VCaP (cell line): ENCODE results near the gene DRD3.

Source experiments
- H3K27ac ChIP-seq: fragments of 450-650 bp; 2 replicates; pipeline ENCODE4 v1.5.1; 2017
- TF ChIP-seq, protein P1 (sequence below): fragments of 450-650 bp; conservative IDR thresholded peaks from 2 replicates; pipeline ENCODE4 v1.5.1; 2017; ENCODE audit warnings: mild to moderate bottlenecking, moderate library complexity

Gene DRD3

GRCh38 chr3:114122027-114122709, 56.7 kb downstream of the DRD3 start:
- TF ChIP-seq, protein P1, sequence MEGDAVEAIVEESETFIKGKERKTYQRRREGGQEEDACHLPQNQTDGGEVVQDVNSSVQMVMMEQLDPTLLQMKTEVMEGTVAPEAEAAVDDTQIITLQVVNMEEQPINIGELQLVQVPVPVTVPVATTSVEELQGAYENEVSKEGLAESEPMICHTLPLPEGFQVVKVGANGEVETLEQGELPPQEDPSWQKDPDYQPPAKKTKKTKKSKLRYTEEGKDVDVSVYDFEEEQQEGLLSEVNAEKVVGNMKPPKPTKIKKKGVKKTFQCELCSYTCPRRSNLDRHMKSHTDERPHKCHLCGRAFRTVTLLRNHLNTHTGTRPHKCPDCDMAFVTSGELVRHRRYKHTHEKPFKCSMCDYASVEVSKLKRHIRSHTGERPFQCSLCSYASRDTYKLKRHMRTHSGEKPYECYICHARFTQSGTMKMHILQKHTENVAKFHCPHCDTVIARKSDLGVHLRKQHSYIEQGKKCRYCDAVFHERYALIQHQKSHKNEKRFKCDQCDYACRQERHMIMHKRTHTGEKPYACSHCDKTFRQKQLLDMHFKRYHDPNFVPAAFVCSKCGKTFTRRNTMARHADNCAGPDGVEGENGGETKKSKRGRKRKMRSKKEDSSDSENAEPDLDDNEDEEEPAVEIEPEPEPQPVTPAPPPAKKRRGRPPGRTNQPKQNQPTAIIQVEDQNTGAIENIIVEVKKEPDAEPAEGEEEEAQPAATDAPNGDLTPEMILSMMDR: no peak
- no peak overlapping the region for H3K27ac ChIP-seq

- TF ChIP-seq, protein P1: no peak
- no peak overlapping the region for H3K27ac ChIP-seq
Observed at GRCh38 chr3:114120211-114120610, 58.6 kb downstream of the DRD3 start.

DNA sequence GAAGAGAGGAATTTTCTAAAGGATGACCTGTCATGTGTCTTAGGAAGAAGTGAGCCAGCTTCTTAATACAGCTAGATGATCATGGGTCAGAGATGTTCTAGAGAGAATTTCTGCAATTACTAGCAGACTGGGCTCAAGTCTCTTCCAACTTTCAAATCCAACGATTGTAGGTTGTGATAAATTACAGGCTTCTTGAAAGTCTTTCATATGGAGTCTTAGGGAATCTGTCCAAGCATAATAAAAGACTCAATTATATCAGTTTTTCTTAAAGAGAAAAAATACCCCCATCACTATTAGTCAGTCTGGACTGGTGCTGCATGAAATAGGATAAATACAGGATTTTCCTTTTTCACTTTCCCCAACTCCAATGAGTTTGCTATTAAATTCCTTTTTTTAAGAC, 59.1 kb downstream of the DRD3 start:
- TF ChIP-seq, protein P1: no peak
- H3K27ac ChIP-seq: no peak overlapping the region

GRCh38 chr3:114115143-114115542, 63.7 kb downstream of the DRD3 start:
- H3K27ac ChIP-seq: no peak overlapping the region
- TF ChIP-seq, protein P1: no peak

DNA sequence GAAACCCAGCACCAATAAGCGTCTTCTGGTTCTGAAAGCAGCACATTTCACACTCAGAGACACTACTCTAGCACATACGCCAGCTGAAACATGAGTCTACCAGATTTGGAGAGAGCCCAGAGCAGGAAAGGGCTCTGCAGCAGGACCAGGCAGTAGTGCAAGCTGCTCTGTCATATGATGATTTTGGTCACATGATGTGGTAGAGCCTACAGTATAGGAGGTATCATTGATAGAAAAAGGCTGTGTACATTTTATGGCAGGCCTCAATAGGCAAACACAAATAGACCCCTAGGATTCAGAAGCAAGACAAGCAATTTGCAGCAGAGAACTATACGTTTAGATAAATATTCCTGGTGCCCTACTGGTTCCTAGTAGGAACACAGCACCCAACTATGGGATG, 64.1 kb downstream of the DRD3 start:
- TF ChIP-seq, protein P1: no peak

DNA sequence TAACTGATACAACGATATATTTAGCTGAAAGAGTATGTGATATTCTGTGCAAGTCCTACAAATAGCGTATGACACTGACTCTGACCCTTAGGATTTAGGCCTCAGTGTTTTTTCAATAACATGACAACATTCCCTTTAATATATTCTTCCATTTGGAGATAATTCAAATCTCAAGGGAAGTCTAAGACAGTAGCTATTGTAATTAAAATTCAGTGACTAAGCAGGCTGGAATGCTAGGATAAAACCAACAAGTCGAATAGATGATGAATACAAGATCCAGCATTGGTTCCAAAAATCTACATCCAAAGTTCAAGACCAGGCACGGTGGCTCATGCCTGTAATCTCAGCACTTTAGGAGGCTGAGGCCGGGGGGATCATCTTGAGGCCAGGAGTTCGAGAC, 66.2 kb downstream of the DRD3 start:
- no peak overlapping the region for H3K27ac ChIP-seq
- TF ChIP-seq, protein P1: no peak

More for the DNA sequence above, 64.1 kb downstream of the DRD3 start:
- H3K27ac ChIP-seq: no peak overlapping the region

- TF ChIP-seq, protein P1: no peak
Observed at GRCh38 chr3:114111060-114111770, 67.6 kb downstream of the DRD3 start.

More at GRCh38 chr3:114111060-114111770, 67.6 kb downstream of the DRD3 start:
- no peak overlapping the region for H3K27ac ChIP-seq
